Measurements from ENCODE around the gene FBXO15. TPM values are rescaled to one million over a fixed set of nuclear protein-coding genes. Genes with fewer than 3 reads are reported as not detected.
A peak's percentile ranks its signal among the peaks of the same experiment; 100 is the strongest.

Gene FBXO15
- total RNA-seq, 1 donor from 2014 or later: 1.2 TPM

- H3K4me3 Mint-ChIP-seq (ENCODE audit: unreplicated experiment): no peak overlapping the region
- DNase-seq (ENCODE audit: low read depth): no peak
- Histone ChIP-seq H3K27ac (ENCODE audit: low read depth, low read length) (no peak overlapping the region), H2AFZ (ENCODE audit: low read depth, low read length) (no peak overlapping the region), H3K4me3 (ENCODE audit: insufficient read depth, low read depth, low read length) (no peak overlapping the region), H4K20me1 (ENCODE audit: insufficient read depth, low read length) (no peaks in the 10 kb centered on the region), H3K4me2 (ENCODE audit: low read length) (no peak overlapping the region), H3K4me1 (ENCODE audit: insufficient read depth, low read length) (no peaks in the 10 kb centered on the region), H3K9ac (ENCODE audit: low read length) (no peak overlapping the region), H3K79me2 (ENCODE audit: insufficient read depth, low read length) (no peaks in the 10 kb centered on the region), H3K9me3 (ENCODE audit: insufficient read depth, low read depth, low read length) (no peaks in the 10 kb centered on the region), H3K27me3 (ENCODE audit: insufficient read depth, low read length) (no peaks in the 10 kb centered on the region), H3K36me3 (ENCODE audit: insufficient read depth, low read length) (no peaks in the 10 kb centered on the region)
- H3K4me1 Mint-ChIP-seq (ENCODE audit: low read depth, unreplicated experiment): no peaks in the 10 kb centered on the region
- peaks cover 3% of the 10 kb centered on the region for H3K27me3 Mint-ChIP-seq (ENCODE audit: low read depth, unreplicated experiment)
- peaks cover 7% of the 10 kb centered on the region for H3K9me3 Mint-ChIP-seq (ENCODE audit: unreplicated experiment)
- TF ChIP-seq CTCF (IDR thresholded peaks at IDR 0.05; ENCODE audit: insufficient read depth, low read depth, low read length) (no peak), EZH2 (IDR thresholded peaks at IDR 0.05; ENCODE audit: insufficient read depth, low read length) (no peak)
- H3K27ac Mint-ChIP-seq (ENCODE audit: unreplicated experiment): no peak overlapping the region
- no peak for FAIRE-seq
- no peaks in the 10 kb centered on the region for H3K36me3 Mint-ChIP-seq (ENCODE audit: low read depth, unreplicated experiment)
Observed at GRCh38 chr18:74050807-74051206, 96.8 kb downstream of the FBXO15 start.

GRCh38 chr18:74040459-74041332, 106.9 kb downstream of the FBXO15 start:
- Mint-ChIP-seq H3K4me3 (ENCODE audit: unreplicated experiment) (no peak overlapping the region), H3K27ac (ENCODE audit: unreplicated experiment) (no peak overlapping the region), H3K9me3 (ENCODE audit: unreplicated experiment) (peaks cover 1% of the 10 kb centered on the region), H3K36me3 (ENCODE audit: low read depth, unreplicated experiment) (no peaks in the 10 kb centered on the region), H3K4me1 (ENCODE audit: low read depth, unreplicated experiment) (no peaks in the 10 kb centered on the region), H3K27me3 (ENCODE audit: low read depth, unreplicated experiment) (peaks cover 3% of the 10 kb centered on the region)
- no peak for DNase-seq (ENCODE audit: low read depth)
- H3K9me3 ChIP-seq (ENCODE audit: insufficient read depth, low read depth, low read length): no peaks in the 10 kb centered on the region
- no peaks in the 10 kb centered on the region for H3K4me1 ChIP-seq (ENCODE audit: insufficient read depth, low read length)
- H3K27ac ChIP-seq (ENCODE audit: low read depth, low read length): no peak overlapping the region
- TF ChIP-seq EZH2 (IDR thresholded peaks at IDR 0.05; ENCODE audit: insufficient read depth, low read length): no peak
- TF ChIP-seq CTCF (IDR thresholded peaks at IDR 0.05; ENCODE audit: insufficient read depth, low read depth, low read length): peak; percentile 22
- H2AFZ ChIP-seq (ENCODE audit: low read depth, low read length): no peak overlapping the region
- FAIRE-seq: no peak
- no peak overlapping the region for H3K9ac ChIP-seq (ENCODE audit: low read length)
- no peaks in the 10 kb centered on the region for H3K79me2 ChIP-seq (ENCODE audit: insufficient read depth, low read length)
- H3K27me3 ChIP-seq (ENCODE audit: insufficient read depth, low read length): no peaks in the 10 kb centered on the region
- no peaks in the 10 kb centered on the region for H4K20me1 ChIP-seq (ENCODE audit: insufficient read depth, low read length)
- no peaks in the 10 kb centered on the region for H3K36me3 ChIP-seq (ENCODE audit: insufficient read depth, low read length)
- H3K4me3 ChIP-seq (ENCODE audit: insufficient read depth, low read depth, low read length): no peak overlapping the region
- no peak overlapping the region for H3K4me2 ChIP-seq (ENCODE audit: low read length)

GRCh38 chr18:74040008-74040407, 107.6 kb downstream of the FBXO15 start:
- Mint-ChIP-seq H3K4me1 (ENCODE audit: low read depth, unreplicated experiment) (no peaks in the 10 kb centered on the region), H3K36me3 (ENCODE audit: low read depth, unreplicated experiment) (no peaks in the 10 kb centered on the region), H3K9me3 (ENCODE audit: unreplicated experiment) (peaks cover 2% of the 10 kb centered on the region), H3K27ac (ENCODE audit: unreplicated experiment) (no peak overlapping the region), H3K4me3 (ENCODE audit: unreplicated experiment) (no peak overlapping the region), H3K27me3 (ENCODE audit: low read depth, unreplicated experiment) (peaks cover 4% of the 10 kb centered on the region)
- no peaks in the 10 kb centered on the region for H3K36me3 ChIP-seq (ENCODE audit: insufficient read depth, low read length)
- FAIRE-seq: no peak
- H3K4me3 ChIP-seq (ENCODE audit: insufficient read depth, low read depth, low read length): no peak overlapping the region
- no peak overlapping the region for H2AFZ ChIP-seq (ENCODE audit: low read depth, low read length)
- TF ChIP-seq CTCF (IDR thresholded peaks at IDR 0.05; ENCODE audit: insufficient read depth, low read depth, low read length): no peak
- no peak for TF ChIP-seq EZH2 (IDR thresholded peaks at IDR 0.05; ENCODE audit: insufficient read depth, low read length)
- no peak overlapping the region for H3K4me2 ChIP-seq (ENCODE audit: low read length)
- H3K9ac ChIP-seq (ENCODE audit: low read length): no peak overlapping the region
- no peak for DNase-seq (ENCODE audit: low read depth)
- no peaks in the 10 kb centered on the region for H4K20me1 ChIP-seq (ENCODE audit: insufficient read depth, low read length)
- no peaks in the 10 kb centered on the region for H3K9me3 ChIP-seq (ENCODE audit: insufficient read depth, low read depth, low read length)
- H3K27me3 ChIP-seq (ENCODE audit: insufficient read depth, low read length): no peaks in the 10 kb centered on the region
- H3K4me1 ChIP-seq (ENCODE audit: insufficient read depth, low read length): no peaks in the 10 kb centered on the region
- no peaks in the 10 kb centered on the region for H3K79me2 ChIP-seq (ENCODE audit: insufficient read depth, low read length)
- H3K27ac ChIP-seq (ENCODE audit: low read depth, low read length): no peak overlapping the region

All from astrocyte (in vitro differentiated cells and primary cell).